NCI-H2107 (cell line): ENCODE measurements around the gene MSS51.
"Not testable (repeated sequence)": the region's sequence is repeated elsewhere in the genome, so short reads cannot be mapped to it uniquely, and the experiment has no call there.

Experiments
- DNase-seq: peaks from one replicate; lab custom pipeline; 2025; lab: John Stamatoyannopoulos, UW

Gene MSS51

DNA sequence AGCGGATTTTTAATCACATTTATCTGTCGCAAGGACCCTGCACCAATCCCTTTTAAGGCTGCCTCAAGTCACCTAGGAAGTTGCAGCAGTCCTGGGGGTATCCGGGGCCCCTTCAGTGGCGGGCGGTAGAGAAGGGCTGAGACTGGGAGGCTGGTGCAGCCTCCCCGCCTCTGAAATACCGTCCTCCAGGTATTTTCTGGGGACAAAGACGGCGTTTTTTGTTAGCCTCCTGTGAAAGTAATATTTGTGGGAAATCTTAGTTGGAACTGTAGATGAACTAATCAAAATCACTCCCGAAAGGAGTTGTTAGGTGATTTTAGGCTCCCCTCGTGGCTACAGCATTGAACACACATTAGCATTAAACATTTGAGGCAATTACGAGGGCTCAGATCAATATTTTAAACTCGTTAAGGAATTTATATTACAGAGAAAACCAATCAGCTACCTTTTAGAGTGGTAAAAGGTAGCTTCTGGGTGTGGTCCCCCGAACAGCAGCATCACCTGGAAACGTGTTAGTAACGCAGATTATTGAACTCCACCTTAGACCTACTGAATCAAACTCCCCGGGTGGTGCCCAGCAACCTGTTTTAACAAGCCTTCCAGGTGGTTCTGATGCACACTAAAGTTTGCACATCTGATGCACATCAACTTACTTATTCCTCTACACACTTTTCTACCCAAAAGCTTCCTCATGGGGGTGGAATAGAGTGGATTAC lies 19.0 kb downstream of the MSS51 start:
- no peak for DNase-seq

- DNase-seq, result peak; percentile 88
Measured at GRCh38 chr10:73413528-73414229, 19.7 kb downstream of the MSS51 start, which contains the start of gene ANXA7. ANXA7 (minus strand) TSS chr10:73414058; CDS start chr10:73400856, 13,202 bp downstream.

DNA sequence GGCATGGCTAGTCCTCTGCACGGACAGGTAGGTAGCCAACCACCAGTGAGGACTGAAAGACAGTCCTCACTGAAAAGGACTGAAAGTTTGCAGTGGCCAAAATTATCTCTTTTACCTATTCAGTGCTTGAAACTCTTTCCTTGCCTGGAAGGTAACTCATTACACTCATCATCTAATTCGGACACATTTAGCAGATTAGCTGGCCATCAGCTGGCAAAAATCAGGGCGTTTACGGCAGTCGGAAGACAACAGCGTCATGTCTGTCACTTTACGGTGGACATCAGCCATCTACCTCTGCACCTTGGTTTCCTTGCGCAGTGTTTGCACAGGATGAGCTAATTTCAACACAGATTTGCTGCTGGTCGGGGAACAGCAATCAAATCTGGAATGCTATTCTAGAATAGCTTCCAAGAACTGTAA lies 20.2 kb downstream of the MSS51 start:
- peak; percentile 26 for DNase-seq

DNA sequence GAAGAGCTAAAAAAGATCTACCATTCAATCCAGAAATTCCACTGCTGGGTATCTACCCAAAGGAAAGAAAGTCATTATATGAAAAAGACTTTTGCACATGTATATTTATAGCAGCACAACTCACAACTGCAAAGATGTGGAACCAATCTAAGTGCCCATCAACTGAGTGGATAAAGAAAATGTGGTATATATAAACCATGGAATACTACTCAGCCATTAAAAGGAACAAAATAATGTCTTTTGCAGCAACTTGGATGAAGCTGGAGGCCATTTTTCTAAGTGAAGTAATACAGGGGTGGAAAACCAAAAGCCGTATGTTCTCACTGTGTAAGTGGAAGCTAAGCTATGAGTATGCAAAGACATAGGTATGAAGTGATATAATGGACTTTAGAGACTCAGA lies 22.5 kb downstream of the MSS51 start:
- no peak for DNase-seq

DNA sequence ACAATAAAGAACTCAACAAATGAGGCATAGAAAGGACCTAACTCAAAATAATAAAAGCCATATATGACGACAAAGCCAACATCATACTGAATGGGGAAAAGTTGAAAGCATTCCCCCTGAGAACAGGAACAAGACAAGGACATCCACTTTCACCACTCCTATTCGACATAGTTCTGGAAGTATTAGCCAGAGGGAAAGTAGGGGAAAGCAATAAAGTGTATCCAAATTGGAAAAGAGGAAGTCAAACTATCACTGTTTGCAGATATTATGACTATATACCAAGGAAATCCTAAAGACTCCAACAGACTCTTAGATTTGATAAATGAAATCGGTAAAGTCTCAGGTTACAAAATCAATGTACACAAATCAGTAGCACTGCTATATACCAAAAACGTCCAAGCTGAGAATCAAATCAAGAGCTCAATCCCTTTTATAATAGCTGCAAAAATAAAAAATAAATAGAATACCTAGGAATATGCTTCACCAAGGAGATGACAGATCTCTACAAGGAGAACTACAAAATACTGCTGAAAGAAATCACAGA lies 24.3 kb downstream of the MSS51 start:
- DNase-seq, result no peak

GRCh38 chr10:73408061-73408460 lies 25.3 kb downstream of the MSS51 start:
- no peak for DNase-seq

DNA sequence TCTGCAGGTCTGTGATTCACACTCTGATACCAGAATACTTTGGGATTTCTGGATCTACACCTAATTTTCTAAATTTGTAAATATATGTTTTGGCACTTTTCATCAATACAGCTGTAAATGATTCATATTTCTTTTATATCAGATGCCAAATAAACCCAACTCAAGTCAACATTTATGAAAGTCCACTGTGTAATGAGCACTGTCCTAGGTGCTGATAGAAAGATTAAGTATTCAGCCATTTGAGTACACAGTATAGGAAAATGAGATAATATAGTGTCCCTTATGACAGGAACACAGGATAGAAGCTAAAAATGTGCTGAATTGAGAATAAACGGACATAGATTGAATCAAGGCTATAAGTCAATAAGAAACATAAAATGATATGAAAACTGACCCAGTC lies 25.9 kb downstream of the MSS51 start:
- DNase-seq, result no peak

DNA sequence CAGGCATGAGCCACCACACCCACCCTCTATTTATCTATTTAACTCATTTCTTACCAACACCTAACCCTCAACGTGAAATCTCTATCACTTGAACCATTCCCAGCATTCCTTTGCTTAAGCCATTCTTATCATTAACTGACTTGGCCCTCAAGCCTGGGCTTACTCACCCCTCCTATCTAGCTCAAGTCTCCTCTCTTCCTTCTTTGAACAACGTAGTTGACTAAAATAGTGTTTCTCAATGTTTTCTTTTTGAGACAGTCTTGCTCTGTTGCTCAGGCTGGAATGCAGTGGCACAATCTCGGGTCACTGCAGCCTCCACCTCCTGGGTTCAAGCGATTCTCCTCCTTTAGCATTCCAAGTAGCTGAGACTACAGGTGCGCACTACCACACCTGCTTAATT lies 26.5 kb downstream of the MSS51 start:
- DNase-seq, result no peak

DNA sequence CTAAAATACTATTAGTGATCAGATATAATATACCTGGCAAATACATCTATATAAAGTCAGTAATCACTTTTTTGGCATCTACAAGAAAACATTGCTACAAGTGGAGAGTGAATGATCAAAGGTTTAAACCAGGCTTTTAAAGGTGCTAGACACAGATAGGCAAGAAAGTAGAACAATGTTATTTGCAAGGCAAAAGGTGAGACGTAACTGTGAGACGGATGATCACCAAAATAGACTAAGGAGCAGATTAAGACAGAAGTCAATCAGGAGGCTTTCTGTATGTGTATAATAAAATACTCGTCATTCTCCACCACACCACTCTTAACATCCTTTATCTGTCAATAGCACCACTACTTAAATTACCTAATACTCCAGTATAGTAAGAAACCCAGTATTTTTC lies 27.8 kb downstream of the MSS51 start:
- DNase-seq, result no peak

GRCh38 chr10:73404690-73405089 lies 28.7 kb downstream of the MSS51 start:
- DNase-seq, result no peak

- DNase-seq, result no peak
Measured at GRCh38 chr10:73401636-73402035, 31.7 kb downstream of the MSS51 start.

- no peak for DNase-seq
Measured at GRCh38 chr10:73399063-73399462, 34.3 kb downstream of the MSS51 start.

DNA sequence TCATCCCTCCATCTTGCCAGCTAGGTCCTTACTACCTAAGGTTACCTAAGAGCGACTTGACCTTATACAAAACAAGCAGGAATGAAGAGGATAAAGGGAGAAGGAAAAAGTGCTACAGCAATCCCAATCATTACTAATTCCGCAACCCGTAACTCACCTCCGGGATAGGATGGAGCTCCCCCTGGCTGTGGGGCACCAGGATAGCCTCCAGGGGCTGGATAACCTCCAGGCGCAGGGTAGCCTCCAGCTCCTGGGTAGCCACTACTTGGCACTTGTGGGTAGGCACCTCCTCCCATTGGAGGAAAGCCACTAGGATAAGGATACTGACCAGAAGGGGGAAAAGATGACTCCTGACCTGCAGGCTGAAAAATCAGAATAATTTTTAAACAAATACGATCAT lies 35.3 kb downstream of the MSS51 start:
- no peak for DNase-seq

GRCh38 chr10:73394325-73394724 lies 39.0 kb downstream of the MSS51 start:
- DNase-seq, result not testable (repeated sequence)

DNA sequence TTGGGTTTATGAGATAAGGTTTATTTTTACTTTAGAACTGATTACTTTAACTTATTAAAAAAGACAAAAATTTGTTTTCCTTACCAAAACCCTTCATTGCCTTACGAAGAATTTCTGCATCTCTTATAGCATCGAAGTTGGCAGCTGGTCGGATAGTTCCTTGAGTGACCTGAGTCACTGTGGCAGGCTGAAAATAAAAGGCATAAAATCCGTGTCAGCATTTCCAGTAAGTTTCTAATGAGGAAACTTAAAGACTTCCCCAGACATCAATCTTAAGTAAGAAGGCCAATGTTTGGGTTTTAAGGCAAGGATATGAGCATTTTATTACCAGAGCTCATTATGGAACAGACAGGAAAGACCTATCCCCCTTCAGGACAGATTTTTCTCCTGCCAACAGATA lies 45.1 kb downstream of the MSS51 start:
- no peak for DNase-seq

GRCh38 chr10:73386583-73386982 lies 46.8 kb downstream of the MSS51 start:
- no peak for DNase-seq

DNA sequence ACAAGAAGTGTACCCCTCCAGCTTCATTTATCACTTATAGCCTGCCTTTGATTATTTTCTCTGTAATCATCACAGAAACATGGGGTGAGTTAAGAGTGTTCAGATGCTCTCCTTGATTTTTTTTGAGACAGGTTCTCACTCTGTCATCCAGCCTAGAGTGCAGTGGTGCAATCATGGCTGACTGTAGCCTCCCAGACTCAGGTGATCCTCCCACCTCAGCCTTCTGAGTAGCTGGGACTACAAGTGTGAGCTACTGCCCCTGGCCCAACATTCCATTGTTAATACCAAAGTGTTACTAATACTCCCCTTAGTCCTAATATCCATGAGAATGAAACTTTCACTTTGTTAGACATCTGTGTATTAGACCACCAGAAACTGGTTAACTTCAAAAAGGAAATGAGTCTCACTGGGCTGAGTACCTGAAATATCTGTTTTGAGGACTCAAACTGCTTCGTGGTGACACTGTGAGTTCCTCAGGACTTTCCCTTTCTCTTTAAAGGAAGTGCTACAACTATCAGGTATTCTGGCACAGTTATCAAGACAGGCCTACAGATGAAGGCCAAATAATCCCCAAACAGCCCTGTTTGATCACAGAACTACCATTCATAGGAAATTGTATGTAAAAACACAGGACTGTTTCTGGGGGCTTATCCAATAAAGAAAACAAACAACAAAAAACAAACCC lies 54.2 kb downstream of the MSS51 start:
- DNase-seq, result no peak

DNA sequence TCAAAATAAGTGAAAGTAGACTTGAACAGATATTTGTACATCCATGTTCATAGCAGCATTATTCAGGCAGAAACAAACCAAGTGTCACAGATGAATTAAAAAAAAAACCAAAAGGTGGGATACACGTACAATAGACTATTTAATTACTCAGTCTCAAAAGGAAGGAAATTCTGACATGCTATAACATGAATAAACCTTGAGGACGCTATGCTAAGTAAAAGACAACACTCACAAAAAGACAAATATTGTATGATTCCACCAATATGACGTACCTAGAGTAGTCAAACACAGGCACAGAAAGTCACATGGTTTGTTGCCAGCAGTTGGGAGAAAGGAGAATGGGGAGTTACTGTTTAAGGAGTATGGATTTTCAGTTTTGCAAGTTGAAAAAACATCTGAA lies 56.7 kb downstream of the MSS51 start:
- DNase-seq, result no peak
